Stimulated activated CD8-positive, alpha-beta memory T cell treated with anti-CD3 and anti-CD28 coated beads, Interleukin-15, amount 100 ng/mL, for 4 hours (primary cell): ENCODE results near the gene STRN3.
"Not testable (repeated sequence)": the region's sequence is repeated elsewhere in the genome, so short reads cannot be mapped to it uniquely, and the experiment has no call there.

ENCODE experiments used
- DNase-seq, 2 donors: peaks; one replicate each; pipeline ENCODE4 v3.0.0-alpha.2; 2020; ENCODE audit warnings: low read depth in 2 of 2

The STRN3 gene, protein sequence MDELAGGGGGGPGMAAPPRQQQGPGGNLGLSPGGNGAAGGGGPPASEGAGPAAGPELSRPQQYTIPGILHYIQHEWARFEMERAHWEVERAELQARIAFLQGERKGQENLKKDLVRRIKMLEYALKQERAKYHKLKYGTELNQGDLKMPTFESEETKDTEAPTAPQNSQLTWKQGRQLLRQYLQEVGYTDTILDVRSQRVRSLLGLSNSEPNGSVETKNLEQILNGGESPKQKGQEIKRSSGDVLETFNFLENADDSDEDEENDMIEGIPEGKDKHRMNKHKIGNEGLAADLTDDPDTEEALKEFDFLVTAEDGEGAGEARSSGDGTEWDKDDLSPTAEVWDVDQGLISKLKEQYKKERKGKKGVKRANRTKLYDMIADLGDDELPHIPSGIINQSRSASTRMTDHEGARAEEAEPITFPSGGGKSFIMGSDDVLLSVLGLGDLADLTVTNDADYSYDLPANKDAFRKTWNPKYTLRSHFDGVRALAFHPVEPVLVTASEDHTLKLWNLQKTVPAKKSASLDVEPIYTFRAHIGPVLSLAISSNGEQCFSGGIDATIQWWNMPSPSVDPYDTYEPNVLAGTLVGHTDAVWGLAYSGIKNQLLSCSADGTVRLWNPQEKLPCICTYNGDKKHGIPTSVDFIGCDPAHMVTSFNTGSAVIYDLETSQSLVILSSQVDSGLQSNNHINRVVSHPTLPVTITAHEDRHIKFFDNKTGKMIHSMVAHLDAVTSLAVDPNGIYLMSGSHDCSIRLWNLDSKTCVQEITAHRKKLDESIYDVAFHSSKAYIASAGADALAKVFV

DNA sequence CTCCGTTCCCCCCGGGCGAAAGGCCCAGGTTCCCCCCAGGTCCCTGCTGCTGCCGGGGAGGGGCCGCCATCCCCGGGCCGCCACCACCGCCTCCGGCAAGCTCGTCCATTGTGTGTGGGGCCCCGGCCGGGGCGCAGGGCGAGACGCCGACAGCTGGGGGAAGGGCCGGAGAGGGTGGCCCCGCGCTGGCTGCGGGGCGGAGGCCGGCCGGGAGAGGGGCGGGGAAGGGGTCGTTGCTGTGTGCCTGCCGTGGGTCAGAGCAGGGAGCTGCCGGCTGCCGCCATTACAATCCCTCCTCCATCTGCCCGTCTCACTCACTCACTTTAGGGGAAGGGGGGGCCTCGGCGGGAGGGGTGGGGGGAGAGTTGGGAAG lies at the start of gene STRN3:
Gene STRN3, minus strand, starts transcription at position 303 of the 373 bp plus-strand sequence. Its CDS starts 194 bp downstream, at position 109.
- DNase-seq, result no peak

DNA sequence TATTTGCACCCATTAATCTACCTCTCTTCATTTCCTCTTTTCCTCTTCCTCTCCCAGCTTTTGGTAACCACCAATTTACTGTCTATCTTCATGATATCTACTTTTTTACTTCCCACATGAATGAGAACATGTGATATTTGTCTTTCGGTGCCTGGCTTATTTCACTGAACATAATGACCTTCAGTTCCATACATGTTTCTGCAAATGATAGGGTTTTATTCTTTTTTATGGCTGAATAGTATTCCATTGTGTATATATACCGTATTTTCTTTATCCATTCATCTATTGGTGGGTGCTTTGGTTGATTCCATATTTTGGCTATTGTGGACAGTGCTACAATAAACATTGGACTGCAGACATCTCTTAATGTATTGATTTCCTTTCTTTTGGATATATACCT lies 49.0 kb upstream of the STRN3 start:
- DNase-seq, result no peak

DNA sequence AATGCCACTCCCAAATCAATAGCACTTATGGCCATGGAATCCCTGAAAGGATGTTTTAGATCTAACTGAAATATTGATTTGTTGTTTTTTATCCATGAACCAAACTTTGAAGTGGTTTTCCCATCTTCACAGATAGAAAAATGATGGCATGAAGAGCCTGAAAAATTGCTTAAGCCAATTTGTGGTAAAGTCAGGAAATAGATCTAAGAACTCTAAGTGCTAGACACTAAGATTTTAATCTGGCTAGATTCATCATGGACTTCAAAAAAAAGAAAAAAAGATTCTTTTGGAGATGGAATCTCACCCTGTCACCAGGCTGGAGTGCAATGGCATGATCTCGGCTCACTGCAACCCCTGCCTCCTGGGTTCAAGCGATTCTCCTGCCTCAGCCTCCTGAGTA lies 45.0 kb upstream of the STRN3 start:
- DNase-seq, result no peak

DNA sequence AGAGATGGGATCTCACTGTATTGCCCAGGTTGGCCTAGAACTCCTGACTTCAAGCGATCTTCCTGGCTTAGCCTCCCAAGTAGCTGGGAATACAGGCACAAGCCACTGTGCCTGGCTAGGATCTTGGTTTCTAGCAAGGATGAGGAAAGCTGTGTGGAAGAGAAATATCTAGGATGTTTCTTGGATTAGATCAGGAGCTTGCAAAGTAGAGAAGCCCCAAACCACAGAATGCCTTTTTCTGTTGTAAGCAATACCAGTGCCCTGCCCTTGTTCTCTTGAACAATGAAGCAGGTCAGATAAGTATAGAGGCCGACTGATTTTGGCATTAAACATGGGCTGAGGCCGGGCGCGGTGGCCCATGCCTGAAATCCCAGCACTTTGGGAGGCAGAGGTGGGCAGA lies 44.3 kb upstream of the STRN3 start:
- no peak for DNase-seq

DNA sequence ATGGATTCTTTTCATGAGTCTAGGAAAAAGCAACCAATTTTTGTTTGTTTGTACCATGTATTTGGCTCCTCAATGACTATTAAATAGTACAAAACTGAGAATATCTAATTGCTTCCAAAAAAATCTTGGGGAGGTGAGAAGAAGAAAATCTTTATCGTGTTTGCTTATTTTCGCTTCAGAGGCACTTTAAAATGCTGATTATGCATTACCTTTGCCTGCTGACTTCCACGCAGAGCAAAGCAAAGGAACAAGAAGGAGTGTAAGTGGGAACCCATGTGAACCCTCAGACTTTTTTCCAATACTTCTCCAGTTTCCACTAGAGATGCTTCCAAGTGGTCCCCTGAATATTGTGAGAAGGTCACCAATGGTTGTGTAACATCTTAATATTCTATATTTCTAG lies 43.2 kb upstream of the STRN3 start:
- no peak for DNase-seq

DNA sequence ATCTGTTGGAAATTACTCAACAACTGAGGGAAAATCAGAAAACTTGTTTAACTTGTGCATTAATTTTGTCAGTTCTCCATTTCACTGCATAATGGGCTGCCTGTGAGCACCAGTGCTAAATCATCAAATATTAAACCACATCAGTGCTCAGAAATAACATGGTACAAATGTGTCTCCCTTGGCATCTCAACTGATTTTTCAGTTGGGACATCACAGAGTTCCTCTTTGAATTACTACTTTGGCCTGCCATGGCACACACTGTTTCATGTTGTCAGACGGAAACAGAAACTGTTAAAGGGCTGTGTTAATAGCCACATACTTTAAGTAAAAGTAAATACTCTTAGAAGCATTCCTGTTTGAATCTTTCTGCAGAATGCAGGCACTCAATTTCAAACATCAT lies 42.1 kb upstream of the STRN3 start:
- DNase-seq, result no peak

DNA sequence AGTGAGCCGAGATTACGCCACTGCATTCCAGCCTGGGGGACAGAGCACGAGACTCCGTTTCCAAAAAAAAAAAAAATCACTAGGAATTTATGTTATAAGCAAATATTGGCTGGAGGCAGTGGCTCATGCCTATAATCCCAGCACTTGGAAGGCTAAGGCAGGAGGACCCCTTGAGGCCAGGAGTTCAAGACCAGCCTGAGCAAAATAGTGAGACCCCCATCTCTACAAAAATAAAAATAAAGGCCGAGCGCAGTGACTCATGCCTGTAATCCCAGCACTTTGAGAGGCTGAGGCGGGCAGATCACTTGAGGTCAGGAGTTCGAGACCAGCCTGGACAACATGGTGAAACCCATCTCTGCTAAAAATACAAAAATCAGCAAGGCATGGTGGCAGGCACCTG lies 36.7 kb upstream of the STRN3 start:
- not testable (repeated sequence) for DNase-seq

DNA sequence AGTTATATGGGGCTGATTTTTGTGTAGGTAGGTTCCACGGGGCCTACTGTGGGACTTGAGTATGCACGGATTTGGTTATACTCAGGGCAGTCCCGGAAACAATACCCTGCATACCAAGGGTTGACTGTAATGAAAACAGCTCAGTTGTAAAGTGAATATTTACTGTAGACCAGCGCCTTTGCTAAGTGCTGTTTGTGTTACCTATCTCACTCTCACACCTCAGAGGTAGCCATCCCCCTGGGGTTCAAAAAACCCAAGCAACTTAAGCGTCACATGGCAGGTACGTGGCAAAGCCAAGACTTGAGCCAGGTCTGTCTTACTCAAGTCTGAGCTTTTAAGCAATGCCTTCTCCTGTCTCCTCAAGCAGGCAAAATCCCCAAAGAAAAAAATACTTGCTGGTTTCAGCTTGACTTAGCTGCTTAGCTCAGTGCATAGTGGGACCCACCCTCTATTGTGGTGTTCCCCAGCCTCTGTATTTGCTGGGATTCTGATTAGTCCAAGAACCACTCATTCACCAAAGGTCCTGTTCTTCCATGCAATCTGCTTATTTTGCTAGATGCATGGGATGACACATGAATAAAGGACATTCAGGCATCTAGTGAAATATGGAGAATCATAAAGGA lies 34.2 kb upstream of the STRN3 start:
- DNase-seq, result no peak

DNA sequence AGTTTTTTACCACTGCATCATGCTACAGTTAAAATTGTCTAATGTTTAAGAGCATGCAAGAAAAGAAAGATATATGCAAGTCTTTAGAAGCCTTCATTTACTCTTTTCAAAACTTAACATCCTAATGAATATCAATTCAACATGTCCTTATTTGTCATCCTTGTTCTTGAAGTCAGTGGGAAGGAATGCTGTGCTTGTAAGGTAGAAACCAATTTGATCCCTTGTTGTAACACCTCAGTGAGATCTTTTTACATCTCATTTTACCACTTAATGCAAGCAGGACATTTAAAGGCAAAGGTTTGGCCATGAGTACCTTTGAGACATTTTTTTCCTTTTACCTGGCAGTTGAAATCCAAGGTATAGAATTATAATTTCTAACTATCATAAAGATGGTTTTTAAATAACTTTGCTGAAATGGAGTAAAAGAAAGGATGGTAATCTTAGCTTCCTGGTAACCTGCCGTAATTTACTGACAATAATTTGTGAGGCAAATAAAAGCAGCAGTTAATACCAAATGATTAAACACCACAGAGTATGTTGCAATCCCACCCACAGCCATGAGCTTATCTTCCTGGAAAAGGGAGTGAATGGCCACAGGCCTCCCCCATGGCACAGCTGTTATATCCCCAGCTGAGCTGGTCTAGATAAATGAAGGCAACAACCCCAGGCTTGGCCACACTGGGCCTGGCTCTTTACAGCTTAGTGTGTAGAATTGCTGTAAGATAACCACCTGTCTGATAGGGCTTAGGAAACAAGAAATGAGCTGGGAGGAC lies 33.2 kb upstream of the STRN3 start:
- no peak for DNase-seq

DNA sequence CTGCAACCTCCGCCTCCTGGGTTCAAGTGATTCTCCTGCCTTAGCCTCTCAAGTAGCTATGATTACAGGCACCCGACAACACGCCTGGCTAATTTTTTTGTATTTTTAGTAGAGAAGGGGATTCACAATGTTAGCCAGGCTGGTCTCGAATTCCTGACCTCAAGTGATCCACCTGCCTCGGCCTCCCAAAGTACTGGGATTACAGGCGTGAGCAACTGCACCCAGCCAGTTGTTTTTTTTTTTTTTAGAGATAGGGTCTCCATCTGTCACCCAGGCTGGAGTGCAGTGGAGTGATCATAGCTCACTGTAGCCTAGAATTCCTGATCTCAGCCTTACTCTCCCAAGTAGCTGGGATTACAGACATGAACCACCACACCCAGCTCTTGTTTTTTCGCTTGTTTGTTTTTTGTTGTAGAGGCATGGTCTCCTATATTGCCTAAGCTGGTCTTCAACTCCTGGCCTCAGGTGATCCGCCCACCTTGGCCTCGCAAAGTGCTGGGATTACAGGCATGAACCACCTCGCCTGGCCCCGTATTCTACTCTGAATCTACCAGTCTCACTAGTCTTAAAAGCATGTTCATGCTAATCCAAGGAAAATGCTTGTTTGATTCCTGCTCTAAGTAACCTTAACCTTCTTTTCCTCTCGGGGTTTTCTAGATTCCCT lies 31.7 kb upstream of the STRN3 start:
- DNase-seq, result no peak

DNA sequence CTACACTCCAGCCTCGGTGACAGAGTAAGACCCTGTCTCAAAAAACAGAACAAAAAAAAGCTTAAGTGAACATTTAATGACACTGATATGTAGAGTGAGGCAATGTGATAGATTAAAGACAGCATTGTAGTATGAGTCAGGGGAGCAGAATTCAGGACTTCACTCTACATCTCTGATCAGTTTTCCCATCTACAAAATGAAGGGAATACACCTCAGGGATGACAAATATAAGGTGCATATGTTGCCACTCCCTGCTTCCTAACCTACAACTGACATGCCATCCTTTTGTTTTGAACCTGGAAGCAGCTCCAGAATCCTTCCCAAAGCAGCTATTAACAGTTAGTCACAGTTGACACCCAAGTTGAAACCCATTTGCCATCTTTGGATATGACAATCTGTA lies 30.9 kb upstream of the STRN3 start:
- DNase-seq, result no peak

DNA sequence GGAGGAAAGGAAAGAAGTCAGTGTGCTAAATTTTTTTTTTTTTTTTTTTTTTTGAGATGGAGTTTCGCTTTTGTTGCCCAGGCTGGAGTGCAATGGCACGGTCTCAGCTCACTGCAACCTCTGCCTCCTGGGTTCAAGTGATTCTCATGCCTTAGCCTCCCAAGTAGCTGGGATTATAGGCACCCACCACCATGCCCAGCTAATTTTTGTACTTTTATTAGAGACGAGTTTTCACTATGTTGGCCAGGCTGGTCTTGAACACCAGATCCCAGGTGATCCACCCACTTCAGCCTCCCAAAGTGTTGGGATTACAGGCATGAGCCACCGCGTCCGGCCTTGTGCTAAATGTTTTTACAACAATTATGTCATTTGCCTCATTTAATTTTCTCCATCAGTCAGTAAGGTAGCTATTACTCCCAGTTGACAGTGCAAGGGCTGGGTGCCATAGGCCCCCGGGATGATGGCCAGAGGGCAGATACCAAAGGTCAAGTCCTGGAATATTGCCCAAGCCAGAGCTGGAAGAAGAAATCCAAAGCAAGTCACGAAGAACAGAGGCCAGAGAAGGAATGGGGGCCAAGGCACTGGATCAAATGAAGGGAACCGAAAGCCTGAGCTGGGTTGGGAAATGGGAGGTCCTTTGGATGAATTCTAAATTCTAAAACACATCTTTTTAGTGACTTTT lies 26.9 kb upstream of the STRN3 start:
- not testable (repeated sequence) for DNase-seq

DNA sequence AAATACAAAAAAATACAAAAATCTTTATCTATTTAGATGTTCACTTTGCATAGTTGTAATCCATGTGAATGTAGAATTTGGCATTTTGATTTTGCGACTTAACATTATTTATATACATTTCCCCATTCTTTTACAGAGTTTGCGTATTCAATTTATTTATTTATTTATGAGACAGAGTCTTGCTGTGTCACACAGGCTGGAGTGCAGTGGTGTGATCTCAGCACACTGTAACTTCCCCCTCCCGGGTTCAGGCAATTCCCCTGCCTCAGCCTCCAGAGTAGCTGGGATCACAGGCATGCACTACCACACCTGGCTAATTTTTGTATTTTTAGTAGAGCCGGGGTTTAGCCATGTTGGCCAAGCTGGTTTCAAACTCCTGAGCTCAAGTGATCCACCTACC lies 25.3 kb upstream of the STRN3 start:
- no peak for DNase-seq

DNA sequence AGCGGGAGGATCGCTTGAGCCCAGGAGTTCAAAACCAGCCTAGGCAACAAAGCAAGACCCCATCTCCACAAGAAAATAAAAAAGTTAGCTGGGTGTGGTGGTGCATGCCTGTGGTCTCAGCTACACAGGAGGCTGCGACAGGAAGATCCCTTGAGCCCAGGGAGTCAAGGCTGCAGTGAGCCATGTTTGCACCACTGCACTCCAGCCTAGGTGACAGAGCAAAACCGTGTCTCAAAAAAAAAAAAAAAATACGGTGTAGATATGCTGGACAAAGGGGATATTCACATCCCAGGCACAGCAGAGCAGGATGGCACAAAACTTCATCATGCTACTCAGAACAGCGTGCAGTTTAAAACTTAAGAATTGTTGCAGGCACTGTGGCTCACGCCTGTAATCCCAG lies 24.8 kb upstream of the STRN3 start:
- DNase-seq, result no peak

DNA sequence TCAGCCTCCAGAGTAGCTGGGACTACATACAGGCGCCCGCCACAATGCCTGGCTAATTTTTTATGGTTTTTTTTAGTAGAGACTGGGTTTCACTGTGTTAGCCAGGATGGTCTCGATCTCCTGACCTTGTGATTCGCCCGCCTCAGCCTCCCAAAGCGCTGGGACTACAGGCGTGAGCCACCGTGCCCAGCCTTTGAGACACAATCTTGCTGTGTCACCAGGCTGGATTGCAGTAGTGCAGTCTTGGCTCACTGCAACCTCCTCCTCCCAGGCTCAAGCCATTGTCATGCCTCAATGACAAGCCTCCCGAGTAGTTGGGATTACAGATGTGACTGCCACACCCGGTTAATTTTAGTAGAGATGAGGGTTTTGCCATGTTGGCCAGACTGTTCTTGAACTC lies 21.3 kb upstream of the STRN3 start:
- no peak for DNase-seq

DNA sequence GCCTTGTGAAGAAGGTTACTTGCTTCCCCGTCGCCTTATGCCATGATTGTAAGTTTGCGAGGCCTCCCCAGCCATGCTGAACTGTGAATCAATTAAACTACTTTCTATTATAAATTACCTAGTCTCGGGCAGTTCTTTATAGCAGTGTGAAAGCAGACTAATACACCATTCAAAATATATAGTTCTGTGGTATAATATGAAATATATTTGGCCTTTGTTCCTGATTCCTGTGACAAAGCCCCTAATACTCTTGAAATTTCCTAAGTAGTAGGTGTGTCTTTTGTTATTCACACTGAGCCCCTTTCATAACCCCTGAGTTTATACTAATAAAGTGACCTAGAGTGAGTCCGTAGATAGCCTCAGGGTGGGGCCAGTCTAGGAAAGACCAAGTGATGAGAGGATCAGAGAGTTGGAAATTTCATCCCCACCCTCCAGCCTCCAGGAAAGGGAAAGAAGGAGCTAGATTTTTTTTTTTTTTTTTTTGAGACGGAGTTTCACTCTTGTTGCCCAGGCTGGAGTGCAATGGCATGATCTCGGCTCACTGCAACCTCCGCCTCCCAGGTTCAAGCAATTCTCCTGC lies 19.4 kb upstream of the STRN3 start:
- DNase-seq, result no peak

DNA sequence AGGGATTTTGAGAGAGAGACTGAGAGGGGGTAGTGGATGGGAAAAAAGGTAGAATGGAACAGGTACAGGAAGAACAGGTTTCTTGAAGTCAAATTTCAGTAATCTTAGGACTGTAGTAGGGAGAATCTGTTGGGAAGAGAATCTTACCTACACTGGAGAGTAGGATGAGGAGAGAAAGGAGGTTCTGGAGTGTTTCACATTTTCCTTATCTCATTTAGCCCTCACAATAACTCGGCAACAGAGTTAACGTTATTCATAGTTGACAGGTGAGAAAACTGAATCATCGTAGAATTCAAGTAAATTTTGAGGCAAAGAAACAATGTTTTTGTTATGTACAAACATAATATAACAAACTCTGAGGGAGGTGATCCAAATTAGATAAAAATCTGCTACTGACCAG lies 17.2 kb upstream of the STRN3 start:
- DNase-seq, result no peak

DNA sequence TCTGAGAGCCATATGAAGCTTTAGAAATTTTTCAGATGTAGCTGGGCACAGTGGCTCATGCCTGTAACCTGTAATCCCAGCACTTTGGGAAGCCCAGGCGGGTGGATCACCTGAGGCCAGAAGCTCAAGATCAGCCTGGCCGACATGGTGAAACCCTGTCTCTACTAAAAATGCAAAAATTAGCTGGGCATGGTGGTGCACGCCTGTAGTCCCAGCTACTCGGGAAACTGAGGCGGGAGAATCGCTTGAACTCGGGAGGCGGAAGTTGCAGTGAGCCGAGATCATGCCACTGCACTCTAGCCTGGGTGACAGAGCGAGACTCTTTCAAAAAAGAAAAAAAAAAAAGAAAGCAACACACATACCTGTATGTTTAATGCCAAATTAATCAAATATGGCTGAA lies 16.7 kb upstream of the STRN3 start:
- DNase-seq, result not testable (repeated sequence)

DNA sequence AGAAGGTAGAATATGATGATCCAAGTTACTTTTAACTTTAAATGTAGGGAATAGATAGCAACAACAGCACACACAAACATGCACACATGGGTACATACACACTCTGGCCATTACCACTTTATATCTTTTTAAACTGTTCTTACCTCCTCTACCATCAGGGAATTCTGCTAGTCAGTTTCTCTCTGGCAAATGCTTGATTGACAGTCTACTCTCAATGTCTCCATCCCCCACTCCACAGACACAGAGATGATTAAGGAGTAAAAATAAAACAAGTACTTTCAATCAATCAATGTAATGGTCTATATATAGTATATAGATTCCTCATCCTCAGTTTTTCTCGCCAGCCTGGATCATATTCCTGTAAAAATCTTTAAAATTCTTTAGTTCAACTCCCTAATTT lies 16.1 kb upstream of the STRN3 start:
- DNase-seq, result no peak

DNA sequence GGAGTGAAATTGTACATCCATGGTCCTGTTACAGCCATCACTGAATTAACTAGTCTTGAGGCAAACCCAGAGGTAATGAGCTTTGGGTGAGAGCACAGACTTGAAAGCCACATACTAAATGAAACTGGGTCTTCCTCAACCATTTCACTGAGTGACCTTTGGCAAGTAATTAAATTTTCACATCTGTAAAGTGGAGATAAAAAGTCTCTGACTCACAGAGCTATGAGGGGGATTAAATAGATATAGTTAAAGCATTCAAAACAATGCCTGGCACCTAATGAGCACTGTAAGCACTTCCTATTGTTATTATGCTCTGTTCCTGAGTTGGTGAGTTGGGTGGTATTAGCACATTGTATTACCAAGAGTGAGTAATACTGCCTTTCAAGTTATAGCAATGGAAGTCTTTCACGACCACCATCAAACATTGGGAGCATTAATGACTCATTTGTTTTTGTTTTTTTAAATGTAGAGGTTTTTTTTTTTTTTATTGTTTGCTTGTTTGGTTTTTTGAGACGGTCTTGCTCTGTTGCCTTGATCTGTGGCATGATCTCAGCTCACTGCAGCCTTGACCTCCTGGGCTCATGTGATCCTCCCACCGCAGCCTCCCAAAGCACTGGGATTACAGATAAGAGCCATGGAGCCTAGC lies 12.5 kb upstream of the STRN3 start:
- DNase-seq, result no peak
